HT-29 (cell line): ENCODE data around the gene MTIF2. TPM values are rescaled to one million over a fixed set of nuclear protein-coding genes. Genes with fewer than 3 reads are reported as not detected.
"Not testable (repeated sequence)": the region's sequence is repeated elsewhere in the genome, so short reads cannot be mapped to it uniquely, and the experiment has no call there.

Source experiments
- DNase-seq: peaks from one replicate; pipeline ENCODE4 v3.0.0-alpha.2; 2015; ENCODE audit warnings: low spot score
- total RNA-seq: library from RNA; depleted of rRNA; stranded (reverse); fragments of >200 nt; shearing (Covaris generic); gene quantifications from 2 replicates; pipeline ENCODE4 v1.2.3, GENCODE V29; 2014; rRNA removed

The MTIF2 gene, protein sequence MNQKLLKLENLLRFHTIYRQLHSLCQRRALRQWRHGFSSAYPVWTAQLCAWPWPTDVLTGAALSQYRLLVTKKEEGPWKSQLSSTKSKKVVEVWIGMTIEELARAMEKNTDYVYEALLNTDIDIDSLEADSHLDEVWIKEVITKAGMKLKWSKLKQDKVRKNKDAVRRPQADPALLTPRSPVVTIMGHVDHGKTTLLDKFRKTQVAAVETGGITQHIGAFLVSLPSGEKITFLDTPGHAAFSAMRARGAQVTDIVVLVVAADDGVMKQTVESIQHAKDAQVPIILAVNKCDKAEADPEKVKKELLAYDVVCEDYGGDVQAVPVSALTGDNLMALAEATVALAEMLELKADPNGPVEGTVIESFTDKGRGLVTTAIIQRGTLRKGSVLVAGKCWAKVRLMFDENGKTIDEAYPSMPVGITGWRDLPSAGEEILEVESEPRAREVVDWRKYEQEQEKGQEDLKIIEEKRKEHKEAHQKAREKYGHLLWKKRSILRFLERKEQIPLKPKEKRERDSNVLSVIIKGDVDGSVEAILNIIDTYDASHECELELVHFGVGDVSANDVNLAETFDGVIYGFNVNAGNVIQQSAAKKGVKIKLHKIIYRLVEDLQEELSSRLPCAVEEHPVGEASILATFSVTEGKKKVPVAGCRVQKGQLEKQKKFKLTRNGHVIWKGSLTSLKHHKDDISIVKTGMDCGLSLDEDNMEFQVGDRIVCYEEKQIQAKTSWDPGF
- 15.5 and 15.9 TPM in 2 replicates for total RNA-seq

DNA sequence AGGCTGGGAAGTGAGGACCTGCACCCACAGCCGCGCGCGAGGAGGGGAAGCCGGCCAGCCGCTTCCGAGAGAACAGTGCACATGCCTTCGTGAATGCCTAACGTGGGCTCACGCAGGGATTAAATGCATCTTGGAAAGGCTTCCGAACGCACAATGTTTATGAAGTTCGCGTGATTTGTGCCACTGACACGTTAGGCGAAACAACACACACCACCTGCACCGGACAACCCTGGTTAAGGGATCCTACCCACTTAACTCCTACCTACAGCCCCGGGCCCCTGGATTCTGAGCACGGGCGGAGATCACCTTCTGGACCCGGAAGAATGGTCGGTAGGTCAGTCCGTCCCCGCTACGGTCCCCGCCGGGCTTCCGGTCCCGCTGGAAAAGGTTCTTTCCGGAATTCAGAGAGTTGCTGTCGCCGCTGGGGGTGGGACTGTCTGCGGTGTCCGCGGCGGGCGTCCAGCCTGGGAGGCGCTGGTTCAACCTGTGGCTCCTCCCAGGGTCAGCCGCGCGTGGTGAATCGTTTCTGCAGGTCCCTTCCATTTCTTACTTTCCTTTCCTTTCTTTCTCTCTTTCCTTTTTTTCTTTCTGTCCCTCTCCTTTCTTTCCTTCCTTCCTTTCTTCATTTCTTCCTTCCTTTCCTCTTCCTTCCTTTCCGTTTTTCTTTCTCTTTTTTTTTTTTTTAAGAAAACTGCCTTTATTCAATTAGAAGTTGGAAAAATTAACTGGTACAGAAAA is at the start of gene MTIF2:
MTIF2 (minus strand) TSS at position 325 of the 738 bp plus-strand sequence. CDS start 5,373 bp downstream, outside the sequence.
- peak; percentile 96 for DNase-seq

DNA sequence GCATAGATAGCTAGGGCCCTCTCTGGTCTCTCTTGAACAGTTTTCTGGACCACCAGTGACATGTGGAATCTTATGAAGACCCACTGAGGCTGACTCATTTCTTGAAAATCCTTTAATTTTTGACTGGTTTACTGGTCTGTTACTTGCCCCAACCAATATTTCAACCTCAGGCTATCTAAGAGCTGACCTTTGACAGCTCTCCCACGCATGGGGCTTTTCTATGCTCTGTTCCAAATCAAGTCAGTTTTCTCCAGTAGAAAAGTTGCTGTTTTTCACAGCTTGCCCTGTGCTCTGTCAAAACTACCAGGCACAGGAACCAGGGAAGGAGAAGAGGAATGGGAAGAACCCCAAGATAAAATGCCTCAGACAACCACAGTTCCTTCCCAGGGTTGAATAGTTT is 46.0 kb upstream of the MTIF2 start:
- DNase-seq: no peak

DNA sequence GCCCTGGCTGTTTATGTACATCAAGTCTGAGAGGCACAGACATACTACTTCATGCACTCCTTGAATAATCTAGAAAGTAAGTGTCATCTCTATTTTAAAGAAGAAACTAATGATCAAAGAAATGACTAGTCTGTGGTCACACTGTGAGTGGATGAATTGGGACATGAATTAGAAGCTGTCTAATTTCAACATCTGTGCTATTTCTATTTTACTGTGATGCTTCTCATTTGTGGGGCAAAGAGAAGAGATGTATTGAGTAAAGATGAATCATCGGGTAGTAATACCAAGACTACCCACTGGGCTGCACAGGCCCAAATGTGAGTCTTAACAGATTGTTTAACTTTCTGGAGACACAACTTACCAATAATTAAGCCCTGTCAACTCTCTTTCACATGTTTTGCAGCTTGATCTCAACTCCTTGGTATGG is 42.4 kb upstream of the MTIF2 start:
- DNase-seq: peak; percentile 41

DNA sequence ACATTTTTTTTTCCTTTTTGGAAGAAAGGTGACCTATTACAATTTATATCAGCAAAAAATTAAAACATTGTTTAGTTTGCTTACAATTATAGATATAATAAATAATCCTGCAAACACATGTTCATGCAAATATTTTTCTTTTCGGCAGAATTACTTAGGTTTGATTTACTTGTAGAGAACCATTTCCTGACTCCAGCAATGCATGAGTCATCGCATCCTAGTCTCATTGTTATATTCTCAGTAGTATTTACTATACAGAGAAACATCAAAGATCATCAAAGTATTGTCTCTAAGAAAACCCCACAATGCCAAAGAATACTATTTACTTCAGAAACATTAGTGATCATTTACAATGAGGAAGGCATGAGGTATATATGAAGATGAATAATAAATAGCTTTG is 40.4 kb upstream of the MTIF2 start:
- DNase-seq: no peak

DNA sequence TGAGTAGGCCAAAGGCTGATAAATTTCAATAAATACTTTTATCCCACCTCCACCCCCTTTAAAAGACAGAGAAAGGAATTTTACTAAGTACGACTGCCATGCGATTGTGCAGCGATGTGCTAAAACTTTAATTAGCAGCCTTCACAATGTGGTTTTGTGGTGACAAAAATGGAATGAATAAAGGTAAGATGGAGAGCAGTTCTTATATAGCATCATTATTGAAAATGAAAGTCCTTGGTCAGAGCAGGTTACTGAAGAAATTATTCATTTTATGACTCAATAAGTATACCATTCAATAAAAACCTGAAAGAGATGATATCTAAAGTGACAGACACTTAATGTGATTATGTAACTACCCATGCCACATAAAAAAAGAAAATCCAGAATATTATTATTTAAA is 33.2 kb upstream of the MTIF2 start:
- no peak for DNase-seq

DNA sequence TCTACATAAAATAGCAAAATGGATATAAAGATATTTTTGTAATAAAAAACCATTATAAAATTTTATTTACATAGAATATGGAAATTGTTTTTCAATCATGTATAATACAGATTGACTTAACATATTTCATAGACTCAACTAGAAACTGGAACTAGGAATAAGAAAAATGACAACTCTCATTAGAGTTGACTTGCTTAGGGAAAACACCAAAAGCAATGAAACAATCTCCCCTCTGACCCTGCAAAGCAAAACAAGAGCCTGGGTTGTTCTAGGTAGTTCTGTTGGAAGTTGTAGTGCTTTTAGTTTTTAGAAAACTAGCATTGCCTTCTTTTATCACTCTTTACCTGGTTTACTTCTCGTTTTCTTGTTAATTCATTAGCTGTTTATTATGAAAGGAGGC is 32.2 kb upstream of the MTIF2 start:
- DNase-seq: no peak

DNA sequence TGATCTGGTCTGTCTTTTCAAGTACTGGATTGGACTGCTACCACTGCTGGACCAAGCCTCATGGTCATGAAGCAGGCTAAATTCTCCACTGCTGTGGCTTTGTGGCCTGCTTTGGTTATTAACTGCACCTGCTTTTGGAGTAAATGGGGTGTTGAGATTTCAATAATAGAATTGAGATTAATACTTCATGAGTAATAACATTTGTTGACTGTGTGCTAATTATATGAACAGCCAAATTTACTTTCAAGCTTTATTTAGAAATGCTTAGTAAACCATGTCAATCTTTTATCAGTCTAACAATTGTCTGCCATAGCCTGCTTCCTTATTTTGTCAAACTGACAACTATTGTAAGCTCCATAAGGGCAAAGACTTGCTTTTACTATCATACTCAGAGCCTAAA is 27.4 kb upstream of the MTIF2 start:
- DNase-seq: no peak

DNA sequence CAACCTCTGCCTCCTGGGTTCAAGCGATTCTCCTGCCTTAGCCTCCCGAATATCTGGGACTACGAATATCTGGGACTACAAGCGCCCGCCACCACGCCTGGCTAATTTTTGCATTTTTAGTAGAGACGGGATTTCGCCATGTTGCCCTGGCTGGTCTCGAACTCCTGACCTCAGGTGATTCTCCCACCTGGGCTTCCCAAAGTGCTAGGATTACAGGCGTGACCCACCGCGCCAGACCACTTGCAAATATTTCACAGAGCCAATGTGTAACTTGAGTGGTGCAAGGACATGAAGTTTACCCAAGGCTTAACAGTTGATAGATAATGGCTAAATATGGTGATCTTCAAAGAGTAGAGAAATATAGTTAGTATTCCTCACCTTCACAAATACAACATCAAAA is 14.1 kb upstream of the MTIF2 start:
- no peak for DNase-seq

DNA sequence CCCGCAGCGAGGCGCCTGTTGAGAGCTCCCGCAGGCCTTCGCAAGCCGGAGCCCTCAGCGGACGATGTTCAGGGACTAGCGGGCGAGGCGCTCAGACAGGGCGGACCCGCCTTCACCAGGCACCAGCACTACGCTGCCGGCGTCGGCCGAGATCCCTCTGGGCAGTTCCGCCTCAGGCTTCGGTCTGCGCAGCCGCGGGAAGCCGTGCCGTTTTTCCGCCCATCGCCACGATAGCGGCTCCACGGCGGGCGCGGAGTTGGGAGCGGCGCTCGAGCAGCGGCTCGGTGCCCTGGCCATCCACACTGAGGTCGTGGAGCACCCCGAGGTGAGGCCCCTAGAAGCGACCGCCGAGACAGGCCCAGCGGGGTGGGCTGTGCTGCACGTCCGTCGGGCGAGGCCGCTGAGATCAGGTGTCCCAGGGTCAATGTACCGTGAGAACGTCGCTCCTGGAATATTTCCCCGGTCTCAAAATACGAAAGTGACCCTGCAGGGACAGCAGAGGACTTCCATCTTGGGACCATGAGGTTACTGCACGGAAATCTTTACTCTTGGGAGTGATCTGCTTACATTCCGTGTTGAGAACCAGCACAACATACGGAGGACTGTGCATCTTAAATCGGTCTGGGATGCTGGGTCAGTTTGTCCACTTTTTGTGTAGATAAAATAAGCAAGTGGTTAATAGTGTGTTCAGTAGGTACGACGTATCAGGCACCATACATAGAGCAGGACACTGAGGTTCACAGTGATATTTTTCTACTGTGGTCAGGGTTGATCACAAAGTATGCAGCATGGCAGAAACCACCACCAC is 13.3 kb upstream of the MTIF2 start:
- DNase-seq: peak; percentile 91

DNA sequence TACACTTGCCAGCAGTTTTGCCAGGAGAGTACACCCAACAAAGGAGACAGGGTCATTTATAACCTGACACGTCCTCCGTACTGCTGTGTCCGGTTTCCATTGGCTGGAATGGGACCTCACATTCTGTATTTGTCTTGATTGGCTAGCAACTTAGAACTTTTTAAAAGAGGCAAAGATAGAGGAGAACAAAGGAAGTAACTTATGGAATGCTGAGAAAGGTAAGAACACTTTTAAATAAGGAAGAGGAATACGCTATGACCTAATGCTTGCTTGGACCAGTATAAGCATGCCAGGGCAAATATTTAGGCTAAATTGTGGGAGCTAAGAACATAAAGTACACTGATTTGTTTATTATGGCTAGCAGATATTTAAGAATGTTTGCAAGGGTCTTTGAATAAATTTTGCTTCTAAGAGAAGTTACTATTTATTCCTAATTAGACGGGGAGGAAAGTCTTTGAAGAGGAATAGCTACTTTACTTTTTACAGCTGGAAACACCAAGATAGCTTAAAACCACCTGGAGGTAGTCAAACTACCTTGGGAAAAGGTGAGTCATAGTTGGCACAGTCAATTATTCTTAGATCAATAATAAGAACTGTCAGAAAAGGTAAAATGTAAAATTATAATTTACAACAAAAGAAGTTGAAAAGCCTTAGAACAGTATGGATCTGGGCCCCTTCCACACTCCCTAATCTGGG is 12.0 kb upstream of the MTIF2 start:
- not testable (repeated sequence) for DNase-seq

DNA sequence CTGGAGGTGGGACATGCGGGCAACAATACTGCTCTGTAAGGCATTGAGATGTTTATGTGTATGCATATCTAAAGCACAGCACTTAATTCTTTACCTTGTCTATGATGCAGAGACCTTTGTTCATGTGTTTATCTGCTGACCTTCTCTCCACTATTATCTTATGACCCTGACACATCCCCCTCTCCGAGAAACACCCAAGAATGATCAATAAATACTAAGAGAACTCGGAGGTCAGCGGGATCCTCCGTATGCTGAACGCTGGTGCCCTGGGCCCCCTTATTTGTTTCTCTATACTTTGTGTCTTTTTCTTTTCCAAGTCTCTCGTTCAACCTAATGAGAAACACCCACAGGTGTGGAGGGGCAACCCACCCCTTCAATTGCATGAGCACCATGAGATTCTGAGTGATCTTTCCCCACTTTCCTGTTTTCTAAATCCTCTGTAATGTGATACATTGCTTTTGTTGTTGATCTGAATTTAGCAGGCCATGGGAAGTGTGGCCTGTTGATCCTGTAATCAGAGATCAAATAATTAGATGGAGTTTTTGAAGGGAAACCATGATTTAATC is 10.9 kb upstream of the MTIF2 start:
- DNase-seq: not testable (repeated sequence)

DNA sequence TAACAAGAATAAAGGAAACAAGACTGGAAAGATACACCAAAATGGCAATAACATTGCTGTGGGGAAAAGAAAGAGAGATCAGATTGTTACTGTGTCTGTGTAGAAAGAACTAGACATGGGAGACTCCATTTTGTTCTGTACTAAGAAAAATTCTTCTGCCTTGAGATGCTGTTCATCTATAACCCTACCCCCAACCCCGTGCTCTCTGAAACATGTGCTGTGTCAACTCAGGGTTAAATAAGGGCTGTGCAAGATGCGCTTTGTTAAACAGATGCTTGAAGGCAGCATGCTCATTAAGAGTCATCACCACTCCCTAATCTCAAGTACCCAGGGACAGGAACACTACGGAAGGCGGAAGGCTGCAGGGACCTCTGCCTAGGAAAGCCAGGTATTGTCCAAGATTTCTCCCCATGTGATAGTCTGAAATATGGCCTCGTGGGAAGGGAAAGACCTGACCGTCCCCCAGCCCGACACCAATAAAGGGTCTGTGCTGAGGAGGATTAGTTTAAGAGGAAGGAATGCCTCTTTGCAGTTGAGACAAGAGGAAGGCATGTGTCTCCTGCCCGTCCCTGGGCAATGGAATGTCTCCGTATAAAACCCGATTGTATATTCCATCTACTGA is 10.3 kb upstream of the MTIF2 start:
- DNase-seq: not testable (repeated sequence)

DNA sequence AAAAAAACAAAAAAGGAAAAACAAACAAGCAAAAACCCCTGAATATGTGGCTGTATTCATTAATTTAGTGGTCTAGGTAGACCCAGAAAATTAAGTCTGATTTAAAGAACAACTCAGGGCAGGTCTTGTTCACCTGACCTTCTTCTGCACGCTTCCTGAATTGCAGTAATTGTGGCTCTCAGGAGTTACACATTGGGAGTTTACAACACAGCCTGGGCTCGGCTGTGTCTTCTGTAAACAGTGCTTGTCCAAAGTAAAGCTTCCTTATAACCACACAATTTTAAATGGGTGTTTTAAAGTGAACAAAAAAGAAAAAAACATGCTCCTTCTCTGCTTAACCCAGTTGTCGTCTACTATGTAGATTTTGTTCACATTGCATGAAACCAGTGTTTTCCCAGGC is 8.3 kb upstream of the MTIF2 start:
- no peak for DNase-seq

DNA sequence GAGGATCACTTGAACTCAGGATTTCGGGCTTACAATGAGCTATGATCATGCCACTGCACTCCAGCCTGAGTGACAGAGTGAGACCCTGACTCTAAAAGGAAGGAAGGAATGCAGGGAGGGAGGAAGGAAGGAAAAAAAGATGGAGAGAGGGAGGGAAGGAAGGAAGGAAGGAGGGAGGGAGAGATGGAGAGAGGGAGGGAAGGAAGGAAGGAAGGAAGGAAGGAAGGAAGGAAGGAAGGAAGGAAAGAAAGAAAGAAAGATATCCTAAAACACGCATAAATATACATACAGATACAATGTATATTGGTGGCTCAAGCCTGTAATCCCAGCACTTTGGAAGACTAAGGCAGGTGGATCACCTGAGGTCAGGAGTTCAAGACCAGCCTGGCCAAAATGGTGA is 5.3 kb upstream of the MTIF2 start:
- not testable (repeated sequence) for DNase-seq

DNA sequence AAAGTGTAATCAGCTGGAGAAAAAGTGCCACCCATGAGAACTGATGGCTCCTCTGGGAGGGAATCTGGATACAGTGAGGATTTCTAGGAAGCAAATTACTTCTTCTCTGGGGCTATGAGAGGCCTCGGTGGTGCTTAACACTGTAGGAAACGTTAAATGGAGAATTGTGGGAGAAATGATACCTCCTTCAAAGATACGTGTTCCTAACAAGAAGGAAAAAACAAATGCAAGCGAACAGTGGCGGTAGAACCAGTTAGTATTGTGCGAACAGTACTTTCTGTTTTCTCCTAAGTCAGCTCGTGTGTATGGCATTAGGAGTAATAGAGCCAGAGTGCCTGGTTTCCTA is 587 bp upstream of the MTIF2 start:
- DNase-seq: peak; percentile 39

DNA sequence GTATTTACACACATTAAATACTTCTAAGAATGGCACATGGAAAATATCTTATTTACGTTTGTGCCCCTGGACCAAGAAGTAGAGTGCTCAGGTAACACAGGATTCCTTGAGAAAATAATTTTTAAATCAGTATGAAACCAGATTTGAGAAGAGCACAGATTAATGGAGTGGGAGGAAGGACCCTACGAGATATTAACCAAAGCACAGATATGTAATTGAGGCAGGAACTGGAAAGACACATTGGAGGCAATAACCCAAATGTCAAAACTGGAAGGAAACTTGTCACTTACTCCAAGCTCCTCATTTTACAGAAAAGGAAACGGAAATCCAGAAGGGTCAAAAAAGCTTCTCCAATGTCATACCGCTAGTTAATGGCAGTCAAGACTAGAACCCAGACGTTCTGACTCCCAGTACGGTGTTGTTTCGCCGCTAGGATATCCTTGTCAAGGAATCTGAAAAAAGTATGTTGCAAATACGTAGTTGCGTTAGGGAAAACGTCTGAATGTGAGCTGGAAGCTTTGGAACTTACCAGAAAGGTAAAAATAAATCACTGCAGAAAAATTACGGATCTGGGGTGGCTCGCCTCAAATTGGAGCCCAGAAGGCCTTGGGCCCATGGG is 634 bp downstream of the MTIF2 start:
- no peak for DNase-seq

DNA sequence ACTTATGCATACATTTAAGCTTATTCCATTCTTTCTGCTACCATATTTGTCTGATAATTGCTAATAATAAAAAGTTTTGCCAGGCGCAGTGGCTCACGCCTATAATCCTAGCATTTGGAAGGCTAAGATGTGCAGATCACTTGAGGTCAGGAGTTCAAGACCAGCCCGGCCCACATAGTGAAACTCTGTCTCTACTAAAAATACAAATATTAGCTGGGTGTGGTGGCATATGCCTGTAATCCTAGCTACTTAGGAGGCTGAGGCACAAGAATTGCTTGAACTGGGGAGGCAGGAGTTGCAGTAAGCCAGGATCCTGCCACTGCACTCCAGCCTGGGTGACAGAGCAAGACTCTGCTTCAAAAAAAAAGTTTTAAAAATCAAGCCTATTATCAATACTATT is 9.4 kb downstream of the MTIF2 start:
- not testable (repeated sequence) for DNase-seq

DNA sequence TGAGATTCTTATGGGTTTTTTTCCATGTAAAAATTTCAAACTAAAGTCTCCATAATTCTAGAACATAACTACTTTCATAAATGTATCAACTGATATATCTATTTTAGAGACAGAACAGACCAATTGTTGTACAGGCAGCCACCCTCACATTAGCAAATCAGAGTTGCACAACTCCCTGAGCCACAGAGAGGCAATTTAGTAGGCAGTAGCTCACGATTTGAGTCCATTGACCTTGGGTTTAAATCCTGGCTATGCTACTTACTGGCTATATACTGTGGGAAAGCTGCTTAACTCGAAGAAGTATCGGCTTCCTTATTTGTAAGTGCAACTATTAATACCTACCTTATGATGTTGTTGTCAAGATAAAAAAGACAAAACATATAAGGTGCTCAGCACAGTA is 16.2 kb downstream of the MTIF2 start:
- DNase-seq: no peak

DNA sequence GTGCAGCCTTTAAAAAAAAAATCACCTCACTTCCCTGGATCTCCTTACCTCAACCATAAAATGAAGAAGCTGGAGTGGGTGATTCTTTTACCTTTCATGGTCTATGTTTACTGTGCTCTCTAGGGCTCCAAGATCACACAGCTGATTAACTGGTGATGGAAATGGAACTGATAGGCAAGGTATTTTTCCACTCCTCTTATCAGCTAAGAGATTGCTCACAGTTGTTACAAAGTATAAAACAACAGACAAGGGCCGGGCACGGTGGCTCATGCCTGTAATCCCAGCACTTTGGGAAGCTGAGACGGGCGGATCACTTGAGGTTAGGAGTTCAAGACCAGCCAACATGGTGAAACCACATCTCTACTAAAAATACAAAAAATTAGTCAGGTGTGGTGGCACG is 22.0 kb downstream of the MTIF2 start:
- no peak for DNase-seq

DNA sequence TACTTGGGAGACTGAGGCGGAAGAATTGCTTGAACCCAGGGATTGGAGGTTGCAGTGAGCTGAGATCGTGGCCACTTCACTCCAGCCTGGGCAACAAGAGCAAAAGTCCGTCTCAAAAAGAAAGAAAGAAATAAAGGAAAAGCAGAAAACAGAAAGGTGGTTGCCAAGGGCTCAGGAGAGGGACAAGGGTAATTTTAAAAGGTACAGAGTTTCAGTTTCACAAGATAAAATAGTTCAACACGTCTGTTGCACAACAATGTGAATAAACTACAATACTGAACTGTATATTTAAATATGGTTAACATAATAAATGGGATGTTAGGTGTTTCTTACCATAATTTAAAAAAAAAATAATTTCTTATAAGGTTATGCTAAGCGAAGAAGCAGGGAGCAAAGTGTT is 23.6 kb downstream of the MTIF2 start:
- no peak for DNase-seq
